Measurements from ENCODE around the gene MCUR1.

DNA sequence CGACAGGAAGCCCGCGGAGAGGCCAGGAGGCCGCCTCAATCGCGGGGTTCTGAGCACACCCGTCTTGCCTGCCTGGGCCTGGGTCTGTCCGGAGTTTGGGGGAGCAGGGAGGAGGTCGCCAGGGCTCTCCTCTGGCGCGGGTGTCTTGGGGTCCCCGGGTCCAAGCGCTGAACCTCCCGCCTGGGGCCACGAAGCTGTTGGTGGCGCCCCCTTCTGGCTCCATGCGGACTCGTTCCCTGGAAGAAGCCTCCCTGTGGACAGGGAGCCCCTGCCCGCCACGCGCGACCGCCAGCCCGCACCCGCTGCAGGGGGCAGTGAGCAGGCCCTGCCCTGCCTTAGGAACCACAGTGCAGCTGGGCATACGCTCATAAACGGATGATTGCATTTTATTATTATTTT, 44.7 kb downstream of the MCUR1 start:
- no peak for TF ChIP-seq EZH2 (IDR thresholded peaks at IDR 0.05; ENCODE audit: insufficient read depth, poor library complexity, severe bottlenecking)
- TF ChIP-seq EZH2phosphoT487 (IDR thresholded peaks at IDR 0.05; ENCODE audit: insufficient read depth, low read depth) = no peak
